Heart left ventricle (tissue), 13 donors: Measurements from ENCODE around the gene TEKTIP1.

Experiments used
- POLR2A ChIP-seq, 2 donors: fragments of 450-650 bp; IDR thresholded peaks; one replicate each; pipeline ENCODE4 v1.6.1; 2017; ENCODE audit warnings: antibody characterized with exemption in 2 of 2, mild to moderate bottlenecking in 2 of 2, moderate library complexity in 2 of 2
- TF ChIP-seq, protein P1 (sequence below), 12 donors: fragments of 200-600 bp; sonication (generic) in 4 of 12; IDR thresholded peaks; one replicate each; pipeline versions ENCODE4 v1.5.0 to v1.8.0; 2018 to 2022; ENCODE audit warnings: antibody characterized with exemption in 12 of 12, mild to moderate bottlenecking in 5 of 12
- donor health status: ischemic (EF 13 %, LVEDD 7.1; RV severe dilation, severe dysfunction).
- donor health status: DM: no; HTN: yes; CAD: no.
- donor health status: DM: no; HTN: no; CAD: no.
- donor health status: ischemic (EF 25% LVEDD 6.9; RV normal size, moderate dysfunction).
- donor health status: ischemic (EF 25% LVEDD 5.7; RV mildly dilated, moderate dysfunction).
- donor health status: ischemic (EF 35%, LVEDD 5.7; RV mildly dilated, moderate dysfunction).
- donor health status: nonischemic (EF 11% LVEDD 7.7; RV severe dilation, severe dysfunction).
- donor health status: DM: yes; HTN: yes; CAD: no.
- donor health status: PGD.
- donor health status: ischemic (EF 29% LVEDD 5.4; RV normal size, mild dysfunction).
- donor health status: nonischemic (EF 23%, LVEDD 6.1; RV moderate dilation, normal function).

DNA sequence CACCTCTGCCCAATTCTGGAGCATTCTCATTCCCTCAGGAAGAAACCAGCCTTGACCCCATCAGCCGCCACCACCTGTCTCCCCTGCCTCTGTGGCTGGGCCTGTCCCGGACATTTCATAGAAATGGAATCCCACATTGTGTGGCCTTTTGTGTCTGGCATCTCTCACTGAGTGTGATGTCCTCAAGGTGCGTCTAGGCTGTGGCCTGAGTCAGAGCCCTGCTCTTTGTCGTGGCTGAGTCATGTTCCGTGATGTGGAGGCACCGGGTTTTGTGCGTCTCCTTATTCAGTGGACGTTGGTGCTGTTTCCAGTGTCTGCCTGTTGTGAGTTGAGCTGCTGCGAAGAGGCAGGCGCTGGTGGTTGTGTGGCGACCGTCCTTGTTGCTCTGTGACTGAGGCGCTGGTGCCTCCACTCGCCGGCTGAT lies 29.4 kb upstream of the TEKTIP1 start:
- TF ChIP-seq, protein P1, sequence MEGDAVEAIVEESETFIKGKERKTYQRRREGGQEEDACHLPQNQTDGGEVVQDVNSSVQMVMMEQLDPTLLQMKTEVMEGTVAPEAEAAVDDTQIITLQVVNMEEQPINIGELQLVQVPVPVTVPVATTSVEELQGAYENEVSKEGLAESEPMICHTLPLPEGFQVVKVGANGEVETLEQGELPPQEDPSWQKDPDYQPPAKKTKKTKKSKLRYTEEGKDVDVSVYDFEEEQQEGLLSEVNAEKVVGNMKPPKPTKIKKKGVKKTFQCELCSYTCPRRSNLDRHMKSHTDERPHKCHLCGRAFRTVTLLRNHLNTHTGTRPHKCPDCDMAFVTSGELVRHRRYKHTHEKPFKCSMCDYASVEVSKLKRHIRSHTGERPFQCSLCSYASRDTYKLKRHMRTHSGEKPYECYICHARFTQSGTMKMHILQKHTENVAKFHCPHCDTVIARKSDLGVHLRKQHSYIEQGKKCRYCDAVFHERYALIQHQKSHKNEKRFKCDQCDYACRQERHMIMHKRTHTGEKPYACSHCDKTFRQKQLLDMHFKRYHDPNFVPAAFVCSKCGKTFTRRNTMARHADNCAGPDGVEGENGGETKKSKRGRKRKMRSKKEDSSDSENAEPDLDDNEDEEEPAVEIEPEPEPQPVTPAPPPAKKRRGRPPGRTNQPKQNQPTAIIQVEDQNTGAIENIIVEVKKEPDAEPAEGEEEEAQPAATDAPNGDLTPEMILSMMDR (IDR thresholded peaks at IDR 0.05), result no peak
- no peak for TF ChIP-seq POLR2A (IDR thresholded peaks at IDR 0.05)
